Measurements from ENCODE around the gene C16orf96.

Gene C16orf96

DNA sequence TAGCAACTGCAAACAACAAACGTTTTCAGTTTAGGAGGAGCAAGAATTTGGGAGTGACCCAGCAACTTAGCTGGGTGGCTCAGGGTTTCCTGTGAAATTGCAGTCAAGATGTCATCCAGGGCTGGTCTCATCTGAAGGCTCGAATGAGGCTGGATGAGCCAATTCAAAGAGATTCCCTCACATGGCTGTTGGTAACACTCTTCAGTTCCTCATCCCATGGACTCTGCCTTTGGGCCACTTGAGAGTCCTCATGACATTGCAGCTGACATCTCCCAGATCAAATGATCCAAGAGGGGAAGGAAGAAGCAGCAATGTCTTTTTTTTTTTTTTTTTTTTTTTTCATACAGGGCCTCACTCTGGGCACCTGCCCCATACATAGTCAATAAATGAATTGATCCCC, 32.2 kb downstream of the C16orf96 start:
- Histone ChIP-seq H3K36me3 (no peaks in the 10 kb centered on the region), H3K27me3 (peaks cover 16% of the 10 kb centered on the region), H3K4me1 (ENCODE audit: control insufficient read depth in 1 of 2, insufficient read depth in 1 of 2, low read depth in 1 of 2, low read length in 1 of 2) (peaks cover 4 to 5% of the 10 kb centered on the region in 2 experiments), H3K4me3 (ENCODE audit: low read depth in 1 of 2, low read length in 1 of 2) (no peak overlapping the region), H3K27ac (no peak overlapping the region), H3K9me3 (no peaks in the 10 kb centered on the region)
- TF ChIP-seq, protein P1, sequence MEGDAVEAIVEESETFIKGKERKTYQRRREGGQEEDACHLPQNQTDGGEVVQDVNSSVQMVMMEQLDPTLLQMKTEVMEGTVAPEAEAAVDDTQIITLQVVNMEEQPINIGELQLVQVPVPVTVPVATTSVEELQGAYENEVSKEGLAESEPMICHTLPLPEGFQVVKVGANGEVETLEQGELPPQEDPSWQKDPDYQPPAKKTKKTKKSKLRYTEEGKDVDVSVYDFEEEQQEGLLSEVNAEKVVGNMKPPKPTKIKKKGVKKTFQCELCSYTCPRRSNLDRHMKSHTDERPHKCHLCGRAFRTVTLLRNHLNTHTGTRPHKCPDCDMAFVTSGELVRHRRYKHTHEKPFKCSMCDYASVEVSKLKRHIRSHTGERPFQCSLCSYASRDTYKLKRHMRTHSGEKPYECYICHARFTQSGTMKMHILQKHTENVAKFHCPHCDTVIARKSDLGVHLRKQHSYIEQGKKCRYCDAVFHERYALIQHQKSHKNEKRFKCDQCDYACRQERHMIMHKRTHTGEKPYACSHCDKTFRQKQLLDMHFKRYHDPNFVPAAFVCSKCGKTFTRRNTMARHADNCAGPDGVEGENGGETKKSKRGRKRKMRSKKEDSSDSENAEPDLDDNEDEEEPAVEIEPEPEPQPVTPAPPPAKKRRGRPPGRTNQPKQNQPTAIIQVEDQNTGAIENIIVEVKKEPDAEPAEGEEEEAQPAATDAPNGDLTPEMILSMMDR (IDR thresholded peaks at IDR 0.05), result no peak

DNA sequence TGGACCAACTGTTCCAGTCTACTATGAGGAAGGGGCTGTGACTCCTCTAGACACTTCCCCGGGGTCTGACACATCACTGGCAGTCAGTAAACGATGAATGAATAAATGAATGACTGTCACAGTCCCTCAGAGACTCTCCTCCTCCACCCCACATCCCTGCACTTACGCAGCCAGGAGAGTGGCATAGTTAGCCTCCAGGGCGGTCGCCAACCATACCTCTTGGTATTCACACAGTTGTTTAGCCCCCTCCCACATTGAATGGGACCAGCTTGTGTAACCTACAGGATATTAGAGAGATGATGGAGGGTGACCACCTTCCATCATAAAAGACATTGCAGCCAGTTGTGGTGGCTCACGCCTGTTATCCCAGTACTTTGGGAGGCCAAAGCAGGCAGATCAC, 32.8 kb downstream of the C16orf96 start:
- H3K4me3 ChIP-seq (ENCODE audit: low read depth in 1 of 2, low read length in 1 of 2), result no peak overlapping the region
- peaks cover 16% of the 10 kb centered on the region for H3K27me3 ChIP-seq
- no peaks in the 10 kb centered on the region for H3K36me3 ChIP-seq
- TF ChIP-seq, protein P1 (IDR thresholded peaks at IDR 0.05), result no peak
- no peaks in the 10 kb centered on the region for H3K9me3 ChIP-seq
- no peak overlapping the region for H3K27ac ChIP-seq
- H3K4me1 ChIP-seq (ENCODE audit: control insufficient read depth in 1 of 2, insufficient read depth in 1 of 2, low read depth in 1 of 2, low read length in 1 of 2), result peaks cover 2 to 5% of the 10 kb centered on the region in 2 experiments

DNA sequence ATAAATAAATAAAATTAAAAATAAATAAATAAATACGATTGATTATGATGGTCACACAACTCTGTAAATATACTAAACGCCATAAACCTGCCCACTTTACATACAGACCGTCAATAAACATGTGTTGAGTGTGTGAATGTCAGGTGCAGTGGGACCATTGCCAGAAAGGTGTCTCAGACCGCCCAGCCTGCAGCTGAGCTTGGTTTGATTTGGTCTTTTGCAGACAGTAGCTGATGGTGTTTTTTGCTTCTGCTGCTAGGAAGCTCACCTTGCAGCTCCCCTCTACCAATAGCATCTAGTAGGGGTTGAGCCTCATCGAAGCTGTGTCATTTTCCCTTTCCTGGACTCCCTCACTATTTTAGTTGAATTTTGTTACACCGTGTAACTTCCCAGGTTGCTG, 35.1 kb downstream of the C16orf96 start:
- peaks cover 9% of the 10 kb centered on the region for H3K27me3 ChIP-seq
- no peaks in the 10 kb centered on the region for H3K4me1 ChIP-seq (ENCODE audit: control insufficient read depth in 1 of 2, insufficient read depth in 1 of 2, low read depth in 1 of 2, low read length in 1 of 2)

GRCh38 chr16:4591706-4592470, 35.7 kb downstream of the C16orf96 start:
- H3K4me1 ChIP-seq (ENCODE audit: control insufficient read depth in 1 of 2, insufficient read depth in 1 of 2, low read depth in 1 of 2, low read length in 1 of 2), result no peaks in the 10 kb centered on the region
- no peak overlapping the region for H3K4me3 ChIP-seq (ENCODE audit: low read depth in 1 of 2, low read length in 1 of 2)
- TF ChIP-seq, protein P1 (IDR thresholded peaks at IDR 0.05), result no peak
- no peak overlapping the region for H3K27ac ChIP-seq
- peaks cover 5% of the 10 kb centered on the region for H3K27me3 ChIP-seq
- H3K36me3 ChIP-seq, result no peaks in the 10 kb centered on the region
- no peaks in the 10 kb centered on the region for H3K9me3 ChIP-seq

More for the DNA sequence above, 35.1 kb downstream of the C16orf96 start:
- H3K27ac ChIP-seq, result no peak overlapping the region
- no peaks in the 10 kb centered on the region for H3K9me3 ChIP-seq
- TF ChIP-seq, protein P1 (IDR thresholded peaks at IDR 0.05), result no peak
- no peak overlapping the region for H3K4me3 ChIP-seq (ENCODE audit: low read depth in 1 of 2, low read length in 1 of 2)
- no peaks in the 10 kb centered on the region for H3K36me3 ChIP-seq

DNA sequence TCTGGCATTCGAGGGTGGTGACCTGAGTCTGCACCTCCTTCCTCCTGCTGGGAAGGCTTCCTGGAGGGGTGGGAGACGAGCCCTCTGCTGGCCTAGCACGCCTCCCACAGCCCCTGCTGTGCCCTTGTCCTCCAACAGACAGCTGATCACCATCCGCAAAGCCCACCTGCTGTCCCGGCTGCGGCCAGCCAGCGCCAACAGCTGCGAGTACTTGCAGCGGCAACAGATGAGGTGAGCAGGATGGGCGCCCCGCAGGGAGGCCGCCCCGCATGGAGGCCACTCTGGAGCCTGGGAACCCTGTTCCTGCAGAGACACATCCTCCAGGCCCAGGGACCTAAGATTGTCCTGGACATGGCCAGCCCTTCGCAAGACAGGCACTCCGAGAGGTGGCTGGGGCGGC, 36.9 kb downstream of the C16orf96 start:
- no peak overlapping the region for H3K27ac ChIP-seq
- H3K9me3 ChIP-seq, result no peaks in the 10 kb centered on the region
- peaks cover 6% of the 10 kb centered on the region for H3K27me3 ChIP-seq
- TF ChIP-seq, protein P1 (IDR thresholded peaks at IDR 0.05), result no peak
- H3K4me1 ChIP-seq (ENCODE audit: control insufficient read depth in 1 of 2, insufficient read depth in 1 of 2, low read depth in 1 of 2, low read length in 1 of 2), result no peaks in the 10 kb centered on the region
- H3K36me3 ChIP-seq, result no peaks in the 10 kb centered on the region
- no peak overlapping the region for H3K4me3 ChIP-seq (ENCODE audit: low read depth in 1 of 2, low read length in 1 of 2)
